ENCODE data around the gene TRIM31. TPM values are rescaled to one million over a fixed set of nuclear protein-coding genes. Genes with fewer than 3 reads are reported as not detected.

The TRIM31 gene
- total and polyA plus RNA-seq, 2 donors (not counting 3 experiments of a cell fraction or from before 2014, with no cell fraction given) = not detected

GRCh38 chr6:30066577-30067459 lies 46.1 kb downstream of the TRIM31 start, which contains the start of gene PPP1R11:
Gene PPP1R11 (plus strand): TSS chr6:30067198. CDS start chr6:30067411, 213 bp downstream.
- POLR2A ChIA-PET = no interaction called here
- TF ChIP-seq POLR2A (IDR thresholded peaks at IDR 0.05; ENCODE audit: low read depth, low read length) = no peak
- TF ChIP-seq EZH2 (IDR thresholded peaks at IDR 0.05; ENCODE audit: borderline replicate concordance, low read depth, low read length, severe bottlenecking) = no peak
- peak; percentile 64 for TF ChIP-seq JUN (IDR thresholded peaks at IDR 0.05; ENCODE audit: borderline replicate concordance, insufficient read depth, insufficient read length, low read depth)
- TF ChIP-seq CTCF (IDR thresholded peaks at IDR 0.05; ENCODE audit: extremely low read depth in 1 of 2, insufficient read depth in 1 of 2, low read depth in 1 of 2, low read length in 2 of 2) = no peak
- TF ChIP-seq MYC (IDR thresholded peaks at IDR 0.05; ENCODE audit: low read depth, low read length) = no peak
- TF ChIP-seq, protein P1, sequence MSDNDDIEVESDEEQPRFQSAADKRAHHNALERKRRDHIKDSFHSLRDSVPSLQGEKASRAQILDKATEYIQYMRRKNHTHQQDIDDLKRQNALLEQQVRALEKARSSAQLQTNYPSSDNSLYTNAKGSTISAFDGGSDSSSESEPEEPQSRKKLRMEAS (IDR thresholded peaks at IDR 0.05; ENCODE audit: insufficient read depth, insufficient read length) = peak; percentile 71
- peak; percentile 53 for TF ChIP-seq POLR2AphosphoS5 (IDR thresholded peaks at IDR 0.05; ENCODE audit: insufficient read depth, low read depth, low read length)
- peak; percentile 81 for TF ChIP-seq FOS (IDR thresholded peaks at IDR 0.05; ENCODE audit: borderline replicate concordance, insufficient read depth, low read length)
- TF ChIP-seq GATA2 (IDR thresholded peaks at IDR 0.05; ENCODE audit: insufficient read depth, insufficient read length, low read depth, low read length) = no peak
- Histone ChIP-seq H3K27me3 (ENCODE audit: control insufficient read depth in 2 of 2, insufficient read depth in 2 of 2, low read length in 2 of 2) (peaks cover 13 to 16% of the 10 kb centered on the region in 2 experiments), H4K20me1 (replicated peaks; ENCODE audit: control insufficient read depth, extremely low read depth, insufficient read depth, low read length) (no peaks in the 10 kb centered on the region), H3K4me2 (ENCODE audit: insufficient read depth, low read length) (peak within 1 kb of the TSS; percentile 82), H3K9me3 (replicated peaks; ENCODE audit: control insufficient read depth, insufficient read depth, low read length) (no peaks in the 10 kb centered on the region), H3K36me3 (ENCODE audit: control insufficient read depth in 2 of 2, extremely low read depth in 1 of 2, insufficient read depth in 2 of 2, low read length in 2 of 2) (no peaks in the 10 kb centered on the region), H3K9me1 (replicated peaks; ENCODE audit: control insufficient read depth, extremely low read depth, insufficient read depth, low read length) (no peaks in the 10 kb centered on the region), H3K4me1 (ENCODE audit: control insufficient read depth, extremely low read depth, insufficient read depth, low read length) (peaks cover 22% of the 10 kb centered on the region), H3K4me3 (replicated peaks in 1 of 3; ENCODE audit: insufficient read depth in 1 of 3, low read depth in 1 of 3, low read length in 3 of 3) (peak within 1 kb of the TSS; percentile 47 to 75 (median 51)), H3K9ac (replicated peaks; ENCODE audit: extremely low read depth, insufficient read depth, low read length) (peak within 1 kb of the TSS; percentile 78), H3K27ac (ENCODE audit: insufficient read depth, low read depth, low read length) (peak within 1 kb of the TSS; percentile 91), H3K79me2 (ENCODE audit: control insufficient read depth, insufficient read depth, low read length) (peaks cover 9% of the 10 kb centered on the region), H2AFZ (ENCODE audit: low read depth, low read length) (peak within 1 kb of the TSS; percentile 74)
- intact Hi-C loops (cut with micrococcal nuclease) (loop anchor here (1.0 to 5.0 kb wide), 3 partner anchors 36 to 260 kb away; partner anchors contain the start of gene TRIM39), dilution Hi-C loops (cut with MboI; ENCODE audit: extremely low pct_ligation_motif_present, low sequenced_read_pairs) (no loop called here)
- FAIRE-seq (peak; percentile 97), DNase-seq (ENCODE audit: low read depth, low spot score) (peak; percentile 100)
- TSS peak; percentile 93 for BruUV-seq (replicated peaks)
- CTCF ChIA-PET = interaction anchor here (1.7 to 2.3 kb wide), 2 partner anchors 35 to 37 kb away, joined by 11 to 13 read pairs; no protein-coding TSS in a partner anchor

Measured in endothelial cell of umbilical vein (primary cell).